Measurements from ENCODE around the gene RICTOR. TPM values are rescaled to one million over a fixed set of nuclear protein-coding genes. Genes with fewer than 3 reads are reported as not detected.

RICTOR gene
- total RNA-seq, 1 experiment from 2014 or later = 22.4 TPM

GRCh38 chr5:39073767-39074016 is 507 bp downstream of the RICTOR start:
- no peak for TF ChIP-seq GABPB1 (CRISPR knock-in tag; IDR thresholded peaks at IDR 0.05)
- no peak for TF ChIP-seq CREM (CRISPR knock-in tag; IDR thresholded peaks at IDR 0.05)
- no peak for TF ChIP-seq ZNF121 (CRISPR knock-in tag; IDR thresholded peaks at IDR 0.05)
- TF ChIP-seq HMGXB4 (CRISPR knock-in tag; IDR thresholded peaks at IDR 0.05) = no peak
- TF ChIP-seq MYBL2 (CRISPR knock-in tag; IDR thresholded peaks at IDR 0.05) = no peak
- TF ChIP-seq RORB (CRISPR knock-in tag; IDR thresholded peaks at IDR 0.05) = no peak
- TF ChIP-seq GRHL2 (CRISPR knock-in tag; IDR thresholded peaks at IDR 0.05; ENCODE audit: insufficient replicate concordance, severe bottlenecking) = no peak
- TF ChIP-seq AR (CRISPR knock-in tag; IDR thresholded peaks at IDR 0.05) = no peak
- TF ChIP-seq GTF2I (CRISPR knock-in tag; conservative IDR thresholded peaks at IDR 0.05) = no peak
- no peak for TF ChIP-seq CREB1 (CRISPR knock-in tag; IDR thresholded peaks at IDR 0.05)
- TF ChIP-seq ZNF219 (CRISPR knock-in tag; IDR thresholded peaks at IDR 0.05; ENCODE audit: borderline replicate concordance) = no peak
- TF ChIP-seq ZNF671 (CRISPR knock-in tag; IDR thresholded peaks at IDR 0.05) = no peak
- TF ChIP-seq PRDM15 (CRISPR knock-in tag; IDR thresholded peaks at IDR 0.05) = no peak
- TF ChIP-seq FOXP4 (CRISPR knock-in tag; IDR thresholded peaks at IDR 0.05) = no peak
- no peak for TF ChIP-seq FOXP1 (CRISPR knock-in tag; IDR thresholded peaks at IDR 0.05; ENCODE audit: borderline replicate concordance)
- no peak for TF ChIP-seq SP1 (CRISPR knock-in tag; conservative IDR thresholded peaks at IDR 0.05)
- TF ChIP-seq STAT6 (CRISPR knock-in tag; conservative IDR thresholded peaks at IDR 0.05; ENCODE audit: low read depth) = no peak
- peak; percentile 40 for ATAC-seq
- no peaks in the 10 kb centered on the region for H3K27me3 Mint-ChIP-seq (ENCODE audit: low read depth)
- DNase-seq (ENCODE audit: low spot score) = no peak
- no peaks in the 10 kb centered on the region for H3K9me3 Mint-ChIP-seq
- H3K27ac Mint-ChIP-seq = peak overlapping the region; percentile 99; the same call in 1 of the 2 replicates
- H3K4me1 Mint-ChIP-seq = peaks cover 39% of the 10 kb centered on the region
- H3K36me3 Mint-ChIP-seq = no peaks in the 10 kb centered on the region
- H3K4me3 Mint-ChIP-seq = peak overlapping the region; percentile 94
- ChIA-PET CTCF (no interaction called here), POLR2A (no interaction called here)
